Immature natural killer cell (primary cell): ENCODE measurements around the gene TAF1D. TPM values are rescaled to one million over a fixed set of nuclear protein-coding genes. Genes with fewer than 3 reads are reported as not detected.
A peak's percentile ranks its signal among the peaks of the same experiment; 100 is the strongest.
"Not testable (repeated sequence)": the region's sequence is repeated elsewhere in the genome, so short reads cannot be mapped to it uniquely, and the experiment has no call there.

ENCODE experiments used
- DNase-seq, 3 donors: peaks; one replicate each; pipeline ENCODE4 v3.0.0; 2022; ENCODE audit warnings: mixed read lengths in 1 of 3
- H3K27ac Mint-ChIP-seq, 6 donors: one replicate each; pipeline ENCODE4 v1.8.0; 2020; ENCODE audit warnings: mixed read lengths in 6 of 6, mild to moderate bottlenecking in 5 of 6, inconsistent platforms in 4 of 6, moderate library complexity in 3 of 6
- H3K27me3 Mint-ChIP-seq, 3 donors: one replicate each; pipeline ENCODE4 v1.8.0; 2020 to 2021; ENCODE audit warnings: low read depth in 3 of 3, mild to moderate bottlenecking in 3 of 3, mixed read lengths in 3 of 3, moderate library complexity in 3 of 3, inconsistent platforms in 1 of 3
- H3K36me3 Mint-ChIP-seq, 3 donors: one replicate each; pipeline ENCODE4 v1.8.0; 2020; ENCODE audit warnings: mixed read lengths in 3 of 3, inconsistent platforms in 2 of 3, mild to moderate bottlenecking in 2 of 3
- H3K4me1 Mint-ChIP-seq, 2 donors: one replicate each; pipeline ENCODE4 v1.8.0; 2020; ENCODE audit warnings: inconsistent platforms in 2 of 2, mild to moderate bottlenecking in 2 of 2, mixed read lengths in 2 of 2, moderate library complexity in 1 of 2
- H3K4me3 Mint-ChIP-seq, 5 donors: one replicate each; pipeline ENCODE4 v1.8.0; 2020; ENCODE audit warnings: mild to moderate bottlenecking in 5 of 5, mixed read lengths in 5 of 5, inconsistent platforms in 3 of 5, moderate library complexity in 3 of 5
- H3K9me3 Mint-ChIP-seq, 6 donors: one replicate each; pipeline ENCODE4 v1.8.0; 2020; ENCODE audit warnings: mild to moderate bottlenecking in 6 of 6, mixed read lengths in 6 of 6, inconsistent platforms in 4 of 6, moderate library complexity in 3 of 6
- polyA plus RNA-seq, 3 donors: library from polyadenylated mRNA; unstranded; fragments of 300-500 nt; fragmentation: Illumina TruSeq; gene quantifications; one replicate each; pipeline ENCODE4 v1.2.3, GENCODE V29; 2021

Gene TAF1D
- polyA plus RNA-seq, 3 donors from 2014 or later: 10.3 to 21.3 (median 16.2) TPM

DNA sequence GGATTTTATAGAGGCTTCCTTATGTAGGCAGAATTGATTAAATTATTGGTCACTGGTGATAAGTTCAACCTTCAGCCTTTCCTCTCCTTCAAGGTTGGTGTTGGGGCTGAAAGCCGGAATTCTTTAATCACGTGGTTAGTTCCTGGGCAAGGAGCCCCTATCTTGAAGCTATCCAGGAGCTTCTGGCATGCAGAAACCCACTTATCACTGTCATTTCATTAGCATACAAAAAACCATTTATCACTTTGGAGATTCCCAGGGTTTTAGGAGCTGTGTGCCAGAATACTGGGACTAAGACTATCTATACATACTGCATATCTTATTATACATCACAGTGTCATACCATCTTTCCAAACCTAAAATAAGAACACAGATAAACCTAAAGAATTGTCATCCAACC, 24.3 kb upstream of the TAF1D start:
- H3K9me3 Mint-ChIP-seq: no peaks in the 10 kb centered on the region
- no peak overlapping the region for H3K4me3 Mint-ChIP-seq
- no peak overlapping the region for H3K27ac Mint-ChIP-seq
- peaks cover 8 to 19% (median 13%) of the 10 kb centered on the region in 3 donors for H3K36me3 Mint-ChIP-seq
- DNase-seq: no peak
- H3K4me1 Mint-ChIP-seq: no peaks in the 10 kb centered on the region
- H3K27me3 Mint-ChIP-seq: peaks cover 0 to 4% (median 0%) of the 10 kb centered on the region in 3 donors

DNA sequence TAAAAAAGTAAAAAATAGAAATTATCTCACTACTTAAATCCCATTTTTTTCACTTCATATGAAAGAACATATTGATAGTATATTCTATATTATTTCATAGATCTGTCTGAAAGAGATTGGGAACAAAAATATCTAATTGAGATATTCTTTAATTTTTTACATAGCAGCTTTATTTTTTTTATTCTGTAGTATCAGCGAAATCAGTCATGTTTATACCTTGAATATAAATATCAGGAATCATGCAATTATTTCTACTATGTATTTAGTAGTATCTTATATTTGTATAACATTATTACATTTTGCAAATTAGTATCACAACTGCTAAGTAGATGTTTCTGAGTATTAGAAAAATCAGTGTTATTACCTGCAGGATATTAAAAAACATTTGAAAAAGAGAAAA, 20.6 kb upstream of the TAF1D start:
- DNase-seq: no peak
- Mint-ChIP-seq H3K27ac (no peak overlapping the region), H3K4me3 (no peak overlapping the region), H3K9me3 (no peaks in the 10 kb centered on the region), H3K4me1 (no peaks in the 10 kb centered on the region), H3K36me3 (peaks cover 17 to 40% (median 32%) of the 10 kb centered on the region in 3 donors), H3K27me3 (no peaks in the 10 kb centered on the region)

DNA sequence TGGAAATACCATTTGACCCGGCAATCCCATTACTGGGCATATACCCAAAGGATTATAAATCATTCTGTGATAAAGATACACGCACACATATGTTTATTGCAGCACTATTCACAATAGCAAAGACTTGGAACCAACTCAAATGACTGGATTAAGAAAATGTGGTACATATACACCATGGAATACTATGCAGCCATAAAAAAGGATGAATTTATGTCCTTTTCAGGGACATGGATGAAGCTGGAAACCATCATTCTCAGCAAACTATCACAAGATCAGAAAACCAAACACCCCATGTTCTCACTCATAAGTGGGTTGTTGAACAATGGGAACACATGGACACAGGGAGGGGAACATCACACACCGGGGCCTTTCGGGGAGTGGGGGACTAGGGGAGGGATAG, 17.8 kb upstream of the TAF1D start:
- H3K4me3 Mint-ChIP-seq, DNase-seq, H3K9me3 Mint-ChIP-seq, H3K4me1 Mint-ChIP-seq, H3K27me3 Mint-ChIP-seq, H3K27ac Mint-ChIP-seq: not testable (repeated sequence)
- peaks cover 18 to 40% (median 27%) of the 10 kb centered on the region in 3 donors for H3K36me3 Mint-ChIP-seq

DNA sequence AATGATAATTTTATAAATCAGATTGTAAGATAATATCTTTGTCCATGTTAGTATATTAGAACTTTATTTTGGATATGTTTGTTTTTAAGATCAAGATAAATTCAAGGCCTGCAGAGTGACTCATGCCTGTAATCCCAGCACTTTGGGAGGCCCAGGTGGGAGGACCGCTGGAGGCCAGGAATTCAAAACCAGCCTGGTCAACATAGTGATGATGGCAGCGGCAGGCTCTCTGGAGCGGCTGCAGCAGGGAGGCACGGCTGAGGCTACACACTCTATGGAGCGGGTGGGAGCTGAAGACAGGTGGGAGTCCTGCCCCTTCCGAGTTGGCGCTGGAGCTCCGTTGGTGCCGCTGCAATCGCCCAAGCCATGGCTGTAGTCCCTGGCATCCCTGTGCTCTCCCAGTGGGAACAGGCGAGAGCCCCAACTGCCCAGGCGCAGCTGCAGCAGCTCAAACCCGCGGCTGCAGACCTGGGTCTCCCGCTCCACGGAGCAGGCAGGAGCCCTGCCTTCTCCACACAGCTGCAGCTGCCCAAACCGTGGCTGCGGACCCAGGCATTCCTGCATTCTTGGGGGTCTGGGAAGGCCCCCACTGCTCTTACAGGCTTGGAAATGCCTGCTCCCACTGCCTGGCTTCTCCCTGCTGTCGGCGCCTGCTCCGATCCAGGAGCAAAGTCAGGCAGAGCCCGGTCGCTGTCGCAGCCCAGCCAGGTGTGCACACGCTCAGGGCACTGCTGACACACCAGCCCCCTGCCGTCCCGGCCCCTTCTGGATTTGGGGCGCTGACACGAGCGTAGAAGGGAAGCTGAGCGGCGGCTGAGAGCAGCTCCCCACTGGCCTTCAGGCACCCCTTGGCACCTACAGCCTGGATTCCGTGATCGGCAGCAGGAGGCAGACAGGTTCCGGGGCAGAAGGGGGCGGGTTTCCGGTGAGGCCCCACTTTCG, 16.9 kb upstream of the TAF1D start:
- no peaks in the 10 kb centered on the region for H3K9me3 Mint-ChIP-seq
- H3K27me3 Mint-ChIP-seq: no peaks in the 10 kb centered on the region
- H3K4me1 Mint-ChIP-seq: no peaks in the 10 kb centered on the region
- H3K36me3 Mint-ChIP-seq: peaks cover 18 to 44% (median 27%) of the 10 kb centered on the region in 3 donors
- H3K27ac Mint-ChIP-seq: no peak overlapping the region
- DNase-seq: no peak
- H3K4me3 Mint-ChIP-seq: no peak overlapping the region

DNA sequence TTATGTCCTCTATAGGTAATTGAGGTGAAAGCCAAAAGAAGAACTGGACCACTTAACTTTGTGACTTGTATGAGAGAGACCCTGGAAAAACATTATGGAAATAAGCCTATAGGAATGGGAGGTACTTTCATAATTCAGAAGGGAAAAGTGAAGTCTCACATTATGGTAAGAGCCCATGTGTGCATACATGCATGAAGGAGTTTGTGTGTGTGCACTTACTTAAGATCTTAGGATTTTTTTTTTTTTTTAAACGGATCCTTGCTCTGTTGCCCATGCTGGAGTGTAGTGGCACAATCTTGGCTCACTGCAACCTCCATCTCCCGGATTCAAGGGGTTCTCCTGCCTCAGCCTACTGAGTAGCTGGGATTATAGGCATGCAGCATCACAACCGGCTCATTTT, 16.0 kb upstream of the TAF1D start:
- Mint-ChIP-seq H3K9me3 (no peaks in the 10 kb centered on the region), H3K36me3 (peaks cover 18 to 43% (median 29%) of the 10 kb centered on the region in 3 donors), H3K4me1 (no peaks in the 10 kb centered on the region), H3K27ac (no peak overlapping the region), H3K4me3 (no peak overlapping the region), H3K27me3 (no peaks in the 10 kb centered on the region)
- no peak for DNase-seq

DNA sequence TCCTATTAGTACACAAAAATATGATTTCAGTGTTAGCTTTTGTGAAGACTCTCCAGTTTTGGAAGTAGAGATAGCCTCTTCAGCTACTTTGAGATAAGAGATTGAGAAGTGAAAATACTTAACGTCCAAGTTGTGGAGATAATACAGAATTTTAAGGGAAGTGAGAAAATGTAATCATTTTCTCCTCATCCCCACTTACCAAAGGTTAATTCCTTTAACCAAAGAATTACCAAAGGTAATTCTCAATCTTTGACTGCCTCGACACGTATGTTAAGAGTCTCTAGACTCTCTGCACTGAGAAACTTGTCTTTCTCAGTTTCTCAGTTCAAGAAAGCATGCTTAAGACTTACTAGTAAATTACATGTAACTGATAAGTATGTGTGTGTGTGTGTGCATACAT, 15.5 kb upstream of the TAF1D start:
- H3K36me3 Mint-ChIP-seq: peaks cover 18 to 43% (median 32%) of the 10 kb centered on the region in 3 donors
- H3K9me3 Mint-ChIP-seq: no peaks in the 10 kb centered on the region
- H3K4me3 Mint-ChIP-seq: no peak overlapping the region
- DNase-seq: no peak
- no peaks in the 10 kb centered on the region for H3K27me3 Mint-ChIP-seq
- H3K27ac Mint-ChIP-seq: no peak overlapping the region
- no peaks in the 10 kb centered on the region for H3K4me1 Mint-ChIP-seq

DNA sequence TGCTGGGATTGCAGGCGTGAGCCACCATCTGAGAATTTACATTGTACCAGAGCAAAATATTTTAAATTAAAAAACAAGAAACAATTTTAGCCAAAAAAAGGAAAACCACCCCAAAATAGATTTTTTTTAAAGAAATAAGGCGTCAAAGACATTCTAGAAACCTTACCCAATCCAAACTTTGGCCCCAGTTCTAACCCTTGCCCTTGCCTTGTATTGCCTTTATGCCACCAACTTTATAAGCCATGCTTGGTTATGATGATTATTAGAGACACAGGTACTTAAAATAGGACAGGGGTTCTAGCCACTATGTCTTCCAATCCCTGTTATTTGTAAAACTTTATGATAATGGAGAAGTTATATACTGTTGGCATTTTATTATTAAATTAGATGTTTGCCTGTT, 11.9 kb upstream of the TAF1D start:
- Mint-ChIP-seq H3K27ac (no peak overlapping the region), H3K9me3 (no peaks in the 10 kb centered on the region), H3K36me3 (peaks cover 3 to 33% (median 20%) of the 10 kb centered on the region in 3 donors), H3K27me3 (no peaks in the 10 kb centered on the region), H3K4me3 (no peak overlapping the region), H3K4me1 (no peaks in the 10 kb centered on the region)
- no peak for DNase-seq

DNA sequence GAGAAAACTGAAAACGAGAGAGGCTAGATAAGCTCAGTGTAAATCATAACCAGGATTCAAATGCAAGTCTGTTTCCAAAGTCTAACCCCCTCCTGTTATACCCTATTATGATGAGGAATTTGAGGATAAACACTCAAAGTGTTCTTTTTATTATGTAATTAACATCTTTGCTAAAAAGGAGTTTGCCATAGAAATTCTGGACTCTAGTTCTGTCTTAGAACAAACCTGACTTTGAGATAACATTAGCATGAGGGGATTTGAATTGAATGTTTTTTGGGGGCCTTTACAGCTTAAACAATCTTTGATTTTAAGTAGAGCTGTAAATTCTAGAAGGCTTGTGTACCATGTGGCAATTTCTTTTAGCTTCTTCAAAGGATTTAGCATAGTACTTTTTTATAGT, 9.7 kb upstream of the TAF1D start:
- H3K27ac Mint-ChIP-seq: no peak overlapping the region
- H3K27me3 Mint-ChIP-seq: peaks cover 0 to 1% (median 0%) of the 10 kb centered on the region in 3 donors
- no peaks in the 10 kb centered on the region for H3K9me3 Mint-ChIP-seq
- peaks cover 4 to 22% (median 10%) of the 10 kb centered on the region in 3 donors for H3K36me3 Mint-ChIP-seq
- no peaks in the 10 kb centered on the region for H3K4me1 Mint-ChIP-seq
- H3K4me3 Mint-ChIP-seq: no peak overlapping the region
- DNase-seq: no peak

DNA sequence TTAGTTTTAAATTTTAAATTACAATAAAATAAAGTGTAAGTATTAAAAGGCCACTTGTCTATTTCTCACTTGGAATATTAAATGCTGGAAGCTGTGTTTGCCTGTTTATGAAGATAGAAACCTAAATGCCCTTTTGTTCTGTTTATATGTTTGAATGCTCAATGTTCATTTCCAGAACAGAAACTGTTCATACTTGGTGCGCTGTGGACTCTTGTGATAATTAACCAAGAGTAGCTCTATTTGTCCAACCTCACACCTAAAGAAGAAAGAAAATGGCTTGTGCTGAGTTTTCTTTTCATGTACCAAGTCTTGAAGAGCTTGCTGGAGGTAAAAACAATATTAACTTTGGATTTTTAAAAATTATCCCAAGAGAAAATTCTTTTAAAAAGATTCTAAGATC, 5.8 kb upstream of the TAF1D start:
- Mint-ChIP-seq H3K4me1 (peaks cover 12 to 13% of the 10 kb centered on the region in 2 donors), H3K27ac (no peak overlapping the region), H3K4me3 (no peak overlapping the region), H3K27me3 (peaks cover 0 to 3% (median 0%) of the 10 kb centered on the region in 3 donors), H3K9me3 (no peaks in the 10 kb centered on the region), H3K36me3 (peaks cover 8 to 12% (median 10%) of the 10 kb centered on the region in 3 donors)
- no peak for DNase-seq

DNA sequence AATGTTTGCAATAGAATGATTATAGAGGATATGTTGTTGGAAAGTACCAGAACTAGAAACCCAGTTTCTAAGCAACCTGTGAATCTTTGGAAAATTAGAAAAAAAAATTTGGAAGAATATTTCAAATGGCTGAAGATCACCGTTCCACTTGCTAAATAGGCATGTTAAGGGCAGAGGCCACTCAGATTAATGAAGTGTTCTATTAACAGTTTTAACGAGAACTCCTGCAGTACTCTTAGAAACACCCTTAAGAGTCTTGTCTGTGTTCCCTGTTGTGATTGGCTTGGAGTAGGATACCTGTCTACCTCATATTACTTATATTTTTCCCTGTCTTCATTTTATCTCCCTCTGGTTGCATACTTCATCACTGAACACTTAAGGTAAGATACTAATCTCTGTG, 4.8 kb upstream of the TAF1D start:
- no peak overlapping the region for H3K27ac Mint-ChIP-seq

DNA sequence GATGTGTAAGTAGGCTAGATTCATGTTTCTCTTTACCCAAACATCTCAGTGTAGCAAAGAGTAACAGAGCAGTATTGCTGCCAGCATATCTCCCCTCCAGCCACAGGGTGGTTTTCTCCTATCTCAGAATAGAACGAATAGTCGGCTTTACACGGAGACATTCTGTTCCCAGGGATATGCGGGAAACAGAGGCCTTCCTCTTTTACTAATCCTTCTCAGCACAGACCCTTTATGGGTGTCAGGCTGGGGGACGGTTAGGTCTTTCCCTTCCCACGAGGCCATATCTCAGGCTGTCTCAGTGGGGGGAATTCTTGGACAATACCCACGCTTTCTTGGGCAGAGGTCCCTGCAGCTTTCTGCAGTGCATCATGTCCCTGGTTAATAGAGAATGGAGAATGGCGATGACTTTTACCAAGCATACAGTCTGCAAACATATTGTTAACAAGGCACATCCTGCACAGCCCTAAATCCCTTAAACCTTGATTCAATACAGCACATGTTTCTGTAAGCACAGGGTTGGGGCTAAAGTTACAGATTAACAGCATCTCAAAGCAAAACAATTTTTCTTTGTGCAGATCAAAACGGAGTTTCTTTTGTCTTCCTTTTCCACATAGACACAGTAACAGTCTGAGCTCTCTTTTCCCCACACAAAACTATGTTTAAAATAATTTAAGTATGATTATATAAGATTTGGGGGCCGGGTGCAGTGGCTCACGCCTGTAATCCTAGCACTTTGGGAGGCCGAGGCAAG, 3.9 kb upstream of the TAF1D start:
- Mint-ChIP-seq H3K4me1 (peaks cover 25 to 32% of the 10 kb centered on the region in 2 donors), H3K27ac (peak overlapping the region in 2 of 6 donors; percentile 0 to 4)
- not testable (repeated sequence) for H3K4me3 Mint-ChIP-seq

More for the DNA sequence above, 4.8 kb upstream of the TAF1D start:
- Mint-ChIP-seq H3K4me3 (no peak overlapping the region), H3K9me3 (no peaks in the 10 kb centered on the region), H3K36me3 (peaks cover 8 to 9% (median 9%) of the 10 kb centered on the region in 3 donors), H3K4me1 (peaks cover 20 to 24% of the 10 kb centered on the region in 2 donors), H3K27me3 (peaks cover 3 to 11% (median 4%) of the 10 kb centered on the region in 3 donors)
- DNase-seq: no peak

DNA sequence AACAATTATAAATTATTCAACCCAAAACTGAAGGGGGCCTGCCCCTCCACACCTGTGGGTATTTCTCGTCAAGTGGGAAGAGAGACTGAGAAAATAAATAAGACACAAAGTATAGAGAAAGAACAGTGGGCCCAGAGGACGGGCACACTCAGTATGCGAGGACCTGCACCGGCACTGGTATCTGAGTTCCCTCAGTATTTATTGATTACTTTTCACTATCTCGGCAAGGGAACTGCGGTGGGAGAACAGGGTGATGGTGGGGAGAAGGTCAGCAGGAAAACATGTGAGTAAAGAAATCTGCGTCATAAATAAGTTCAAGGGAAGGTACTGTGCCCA, 3.3 kb upstream of the TAF1D start:
- H3K4me3 Mint-ChIP-seq: no peak overlapping the region
- no peaks in the 10 kb centered on the region for H3K9me3 Mint-ChIP-seq
- H3K27ac Mint-ChIP-seq: peak overlapping the region in 2 of 6 donors; percentile 0 to 4
- peaks cover 12 to 16% (median 14%) of the 10 kb centered on the region in 3 donors for H3K27me3 Mint-ChIP-seq
- peaks cover 4 to 8% (median 5%) of the 10 kb centered on the region in 3 donors for H3K36me3 Mint-ChIP-seq
- H3K4me1 Mint-ChIP-seq: peaks cover 30 to 37% of the 10 kb centered on the region in 2 donors
- no peak for DNase-seq

More for the DNA sequence above, 3.9 kb upstream of the TAF1D start:
- H3K36me3 Mint-ChIP-seq, DNase-seq, H3K9me3 Mint-ChIP-seq: not testable (repeated sequence)
- peaks cover 8 to 14% (median 12%) of the 10 kb centered on the region in 3 donors for H3K27me3 Mint-ChIP-seq

DNA sequence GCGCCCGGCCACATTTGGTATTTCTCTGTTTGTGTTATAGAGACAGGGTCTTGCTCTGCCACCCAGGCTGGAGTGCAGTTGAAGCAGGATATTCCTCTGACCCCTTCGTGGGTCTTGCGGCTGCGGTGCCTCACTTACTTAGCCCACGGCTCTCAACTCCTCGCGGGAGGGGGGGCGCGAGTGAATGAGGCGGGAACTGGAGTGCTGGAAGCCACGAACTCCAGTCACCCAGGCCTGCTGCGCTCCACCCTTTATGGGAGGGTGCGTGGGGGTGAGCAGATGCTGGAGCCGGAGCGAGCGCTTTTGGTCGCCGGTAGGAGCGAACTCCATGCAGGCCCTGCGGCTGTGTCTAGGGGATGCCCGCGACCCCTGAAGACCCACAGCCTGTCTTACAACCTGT, 2.0 kb upstream of the TAF1D start:
- Mint-ChIP-seq H3K36me3 (peaks cover 4 to 14% (median 9%) of the 10 kb centered on the region in 3 donors), H3K27me3 (peaks cover 12 to 16% (median 14%) of the 10 kb centered on the region in 3 donors), H3K4me3 (peak overlapping the region; percentile 38 to 77 (median 61)), H3K27ac (peak overlapping the region in 2 of 6 donors; percentile 60 to 62), H3K9me3 (no peaks in the 10 kb centered on the region), H3K4me1 (peaks cover 43 to 51% of the 10 kb centered on the region in 2 donors)
- DNase-seq: no peak

DNA sequence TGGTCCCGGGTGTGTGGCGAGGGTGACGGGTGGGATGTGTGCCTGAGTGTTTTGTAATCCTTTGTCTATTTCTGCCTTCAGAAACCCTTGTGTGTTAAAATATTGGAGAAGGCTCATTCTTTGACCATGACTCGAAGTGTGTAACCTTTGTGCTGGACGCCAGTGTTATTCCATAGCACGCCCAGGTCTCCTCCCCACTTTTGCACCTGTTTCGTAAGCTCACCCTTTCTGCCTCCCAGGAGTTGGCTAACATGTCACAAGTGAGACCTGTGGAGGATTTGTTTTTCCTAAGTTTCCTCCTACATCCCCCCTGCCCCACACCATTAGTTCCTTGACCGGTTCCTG, 559 bp upstream of the TAF1D start:
- Mint-ChIP-seq H3K4me3 (peak overlapping the region; percentile 97 to 100 (median 100)), H3K4me1 (peaks cover 56 to 65% of the 10 kb centered on the region in 2 donors), H3K27ac (peak overlapping the region; percentile 98 to 100 (median 100)), H3K27me3 (peaks cover 12 to 16% (median 13%) of the 10 kb centered on the region in 3 donors), H3K9me3 (no peaks in the 10 kb centered on the region), H3K36me3 (peaks cover 8 to 21% (median 19%) of the 10 kb centered on the region in 3 donors)
- DNase-seq: no peak
